Loucy (cell line): ENCODE data around the gene GPX6.

ENCODE experiments used
- CTCF ChIP-seq: fragments of 200-600 bp; sonication (generic); conservative IDR thresholded peaks from 2 replicates; pipeline ENCODE4 v1.5.1; 2014; ENCODE audit warnings: mild to moderate bottlenecking, antibody characterized with exemption, low read length
- EZH2phosphoT487 ChIP-seq: fragments of 200-600 bp; IDR thresholded peaks from 2 replicates; pipeline ENCODE4 v1.6.1; 2018; ENCODE audit warnings: antibody characterized with exemption, mild to moderate bottlenecking, moderate library complexity, borderline replicate concordance

- TF ChIP-seq CTCF (no peak), EZH2phosphoT487 (no peak)
Measured at GRCh38 chr6:28563430-28564095, 48.0 kb upstream of the GPX6 start.
